GM12892 (cell line): ENCODE results near the gene BICRA.
"Not testable (repeated sequence)": the region's sequence is repeated elsewhere in the genome, so short reads cannot be mapped to it uniquely, and the experiment has no call there.

ENCODE experiments used
- POLR2A ChIP-seq: IDR thresholded peaks from 2 replicates; pipeline ENCODE4 v1.6.1; 2011; ENCODE audit warnings: low read depth, low read length, control low read depth
- POLR2AphosphoS5 ChIP-seq: IDR thresholded peaks from 2 replicates; pipeline ENCODE4 v1.6.1; 2011; ENCODE audit warnings: low read depth, low read length, control low read depth
- TAF1 ChIP-seq: IDR thresholded peaks from 2 replicates; pipeline ENCODE4 v1.6.1; 2011; ENCODE audit warnings: low read depth, mild to moderate bottlenecking, control low read depth, low read length, borderline replicate concordance

DNA sequence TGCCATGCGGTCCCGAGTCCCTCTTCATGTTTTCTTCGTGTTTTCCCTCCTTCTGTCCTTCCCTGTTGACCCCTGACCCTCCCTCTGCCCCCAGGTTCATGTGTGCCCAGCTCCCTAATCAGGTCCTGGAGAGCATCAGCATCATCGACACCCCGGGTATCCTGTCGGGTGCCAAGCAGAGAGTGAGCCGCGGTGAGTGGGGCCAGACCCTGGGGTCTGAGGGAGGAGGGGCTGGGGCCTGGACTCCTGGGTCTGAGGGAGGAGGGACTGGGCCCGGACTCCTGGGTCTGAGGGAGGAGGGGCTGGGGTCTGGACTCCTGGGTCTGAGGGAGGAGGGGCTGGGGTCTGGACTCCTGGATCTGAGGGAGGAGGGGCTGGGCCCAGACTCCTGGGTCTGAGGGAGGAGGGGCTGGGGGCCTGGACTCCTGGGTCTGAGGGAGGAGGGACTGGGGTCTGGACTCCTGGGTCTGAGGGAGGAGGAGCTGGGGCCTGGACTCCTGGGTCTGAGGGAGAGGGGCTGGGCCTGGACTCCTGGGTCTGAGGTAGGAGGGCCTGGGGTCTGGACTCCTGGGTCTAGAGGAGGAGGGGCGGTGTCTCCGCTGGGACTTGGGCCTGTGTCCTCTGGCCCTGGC lies 109.6 kb downstream of the BICRA start:
- not testable (repeated sequence) for TF ChIP-seq POLR2A, POLR2AphosphoS5, TAF1
